ENCODE results near the gene WBP1L.

- no peak for TF ChIP-seq CTCF (conservative IDR thresholded peaks at IDR 0.05; ENCODE audit: low read length)
- TF ChIP-seq EZH2phosphoT487 (IDR thresholded peaks at IDR 0.05; ENCODE audit: borderline replicate concordance, low read depth, low read length): no peak
Observed at GRCh38 chr10:102859911-102860310, 116.2 kb downstream of the WBP1L start.
